Fibroblast of lung (primary cell): ENCODE data around the gene NR2C1.
"Not testable (repeated sequence)": the region's sequence is repeated elsewhere in the genome, so short reads cannot be mapped to it uniquely, and the experiment has no call there.

ENCODE experiments used
- CTCF ChIP-seq, 2 donors: IDR thresholded peaks in 1 of 2; conservative IDR thresholded peaks in 1 of 2; 1 replicate in 1 of 2; 2 replicates in 1 of 2; pipeline ENCODE4 v1.5.1; 2011 to 2012; ENCODE audit warnings: low read length in 2 of 2, control low read depth in 1 of 2, inconsistent platforms in 1 of 2, low read depth in 1 of 2, mild to moderate bottlenecking in 1 of 2
- EZH2 ChIP-seq: IDR thresholded peaks from 2 replicates; pipeline ENCODE4 v1.5.1; 2012; ENCODE audit warnings: low read length, control low read depth, mild to moderate bottlenecking; ENCODE audit errors: missing control alignments

- TF ChIP-seq EZH2; CTCF (conservative IDR thresholded peaks at IDR 0.05 in 1 of 2, IDR thresholded peaks at IDR 0.05 in 1 of 2; ENCODE audit: low read depth in 1 of 2, low read length in 2 of 2): not testable (repeated sequence)
These were observed 22.4 kb upstream of the NR2C1 start for GRCh38 chr12:95095866-95096265.
